ENCODE results near the gene ATG4A.

The ATG4A gene

GRCh38 chrX:108173874-108174273 lies 82.3 kb downstream of the ATG4A start:
- Mint-ChIP-seq H3K9me3 (no peaks in the 10 kb centered on the region), H3K36me3 (no peaks in the 10 kb centered on the region), H3K4me3 (no peak overlapping the region), H3K4me1 (no peaks in the 10 kb centered on the region), H3K27me3 (no peaks in the 10 kb centered on the region), H3K27ac (no peak overlapping the region)
- ATAC-seq: no peak

- Mint-ChIP-seq H3K27me3 (no peaks in the 10 kb centered on the region), H3K27ac (no peak overlapping the region), H3K4me3 (no peak overlapping the region), H3K36me3 (no peaks in the 10 kb centered on the region), H3K4me1 (no peaks in the 10 kb centered on the region), H3K9me3 (no peaks in the 10 kb centered on the region)
- no peak for ATAC-seq
Measured at GRCh38 chrX:108177351-108178142, 86.0 kb downstream of the ATG4A start.

GRCh38 chrX:108178143-108178498 lies 86.5 kb downstream of the ATG4A start:
- Mint-ChIP-seq H3K36me3 (no peaks in the 10 kb centered on the region), H3K27me3 (no peaks in the 10 kb centered on the region), H3K4me1 (no peaks in the 10 kb centered on the region), H3K9me3 (no peaks in the 10 kb centered on the region), H3K4me3 (no peak overlapping the region), H3K27ac (no peak overlapping the region)
- ATAC-seq: no peak

- no peaks in the 10 kb centered on the region for H3K27me3 Mint-ChIP-seq
- no peaks in the 10 kb centered on the region for H3K9me3 Mint-ChIP-seq
- no peak overlapping the region for H3K4me3 Mint-ChIP-seq
- ATAC-seq: no peak
- H3K36me3 Mint-ChIP-seq: no peaks in the 10 kb centered on the region
- H3K4me1 Mint-ChIP-seq: no peaks in the 10 kb centered on the region
- H3K27ac Mint-ChIP-seq: no peak overlapping the region
Measured at GRCh38 chrX:108186811-108187210, 95.2 kb downstream of the ATG4A start.

GRCh38 chrX:108198420-108198819 lies 106.8 kb downstream of the ATG4A start:
- Mint-ChIP-seq H3K4me3 (no peak overlapping the region), H3K9me3 (no peaks in the 10 kb centered on the region), H3K27ac (no peak overlapping the region), H3K36me3 (no peaks in the 10 kb centered on the region), H3K4me1 (no peaks in the 10 kb centered on the region), H3K27me3 (no peaks in the 10 kb centered on the region)
- ATAC-seq: no peak

GRCh38 chrX:108199041-108199440 lies 107.5 kb downstream of the ATG4A start:
- H3K27me3 Mint-ChIP-seq: no peaks in the 10 kb centered on the region
- no peaks in the 10 kb centered on the region for H3K36me3 Mint-ChIP-seq
- H3K9me3 Mint-ChIP-seq: no peaks in the 10 kb centered on the region
- no peak overlapping the region for H3K4me3 Mint-ChIP-seq
- H3K27ac Mint-ChIP-seq: no peak overlapping the region
- ATAC-seq: no peak
- H3K4me1 Mint-ChIP-seq: no peaks in the 10 kb centered on the region

GRCh38 chrX:108199691-108200090 lies 108.1 kb downstream of the ATG4A start:
- no peak for ATAC-seq
- Mint-ChIP-seq H3K4me3 (no peak overlapping the region), H3K4me1 (no peaks in the 10 kb centered on the region), H3K9me3 (no peaks in the 10 kb centered on the region), H3K36me3 (no peaks in the 10 kb centered on the region), H3K27ac (no peak overlapping the region), H3K27me3 (no peaks in the 10 kb centered on the region)

- no peaks in the 10 kb centered on the region for H3K4me1 Mint-ChIP-seq
- H3K36me3 Mint-ChIP-seq: no peaks in the 10 kb centered on the region
- H3K9me3 Mint-ChIP-seq: no peaks in the 10 kb centered on the region
- no peaks in the 10 kb centered on the region for H3K27me3 Mint-ChIP-seq
- no peak overlapping the region for H3K27ac Mint-ChIP-seq
- ATAC-seq: no peak
- H3K4me3 Mint-ChIP-seq: no peak overlapping the region
Measured at GRCh38 chrX:108203540-108203939, 112.0 kb downstream of the ATG4A start.
